K562 (cell line): ENCODE measurements around the gene TXLNB.

Source experiments
- C11orf30 ChIP-seq: fragments of 450-650 bp; IDR thresholded peaks from 2 replicates; pipeline ENCODE4 v1.6.1; 2016; ENCODE audit warnings: low read depth, mild to moderate bottlenecking
- CBX5 ChIP-seq: IDR thresholded peaks from 2 replicates; pipeline ENCODE4 v1.6.1; 2014; ENCODE audit warnings: low read depth, borderline replicate concordance

DNA sequence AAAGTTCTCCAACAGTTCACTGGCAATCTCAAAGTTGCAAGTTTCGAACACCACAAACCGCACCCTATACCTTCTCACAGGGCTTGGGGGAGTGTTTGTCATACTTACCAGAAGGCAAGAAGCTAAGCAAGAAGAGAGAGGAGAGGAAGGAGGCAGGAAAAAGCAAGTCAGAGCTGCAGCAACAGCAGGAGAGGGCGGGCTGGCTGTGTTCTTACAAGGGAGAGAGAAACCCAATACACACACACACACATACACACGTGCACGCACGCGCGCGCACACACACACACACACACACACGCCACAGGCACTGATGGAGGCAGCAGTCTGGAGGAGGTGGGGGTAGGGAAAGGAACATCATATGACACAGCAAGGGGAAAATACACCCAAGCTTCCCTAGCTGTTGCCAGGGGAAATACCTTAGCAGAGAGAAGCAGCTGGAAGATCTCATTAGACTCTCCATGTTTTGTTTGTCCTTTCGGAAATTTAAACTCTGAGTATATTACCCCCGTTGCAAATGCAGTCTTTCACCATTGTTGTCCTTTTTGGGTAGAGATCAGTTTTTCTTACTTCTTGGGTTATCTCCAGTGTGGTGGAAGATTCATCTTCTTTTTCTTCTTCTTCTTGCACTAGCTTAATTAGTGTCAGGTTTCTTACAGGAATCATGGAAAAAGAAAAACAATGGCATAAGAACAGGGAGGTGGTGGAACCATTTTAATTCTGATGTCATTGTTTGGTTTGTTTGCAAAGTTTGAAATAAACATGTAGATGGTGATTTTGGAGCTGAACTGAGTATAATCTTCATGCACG lies at the start of gene TXLNB:
- TF ChIP-seq CBX5 (no peak), C11orf30 (no peak)
